Astrocyte (in vitro differentiated cells and primary cell): ENCODE results near the gene HMCN2. TPM values are rescaled to one million over a fixed set of nuclear protein-coding genes. Genes with fewer than 3 reads are reported as not detected.

ENCODE experiments used
- DNase-seq: peaks from one replicate; pipeline ENCODE4 v3.0.0-alpha.2; 2010; ENCODE audit warnings: low read depth
- FAIRE-seq: peaks from 2 replicates; lab custom pipeline; 2011; peaks lifted over from hg19 to GRCh38; lab: Jason Lieb, UNC
- H2AFZ ChIP-seq: 2 replicates; pipeline ENCODE4 v1.6.0; 2012; ENCODE audit warnings: low read depth, low read length, inconsistent platforms
- H3K27ac ChIP-seq: 2 replicates; pipeline ENCODE4 v1.5.1; 2011; ENCODE audit warnings: low read depth, low read length, inconsistent platforms
- H3K27me3 ChIP-seq: 2 replicates; pipeline ENCODE4 v1.6.0; 2011; ENCODE audit warnings: low read length, inconsistent platforms; ENCODE audit not compliant: insufficient read depth
- H3K36me3 ChIP-seq: 2 replicates; pipeline ENCODE4 v1.5.1; 2011; ENCODE audit warnings: low read length, inconsistent platforms; ENCODE audit not compliant: insufficient read depth
- H3K4me1 ChIP-seq: 2 replicates; pipeline ENCODE4 v1.5.1; 2011; ENCODE audit warnings: low read length, inconsistent platforms; ENCODE audit not compliant: insufficient read depth
- H3K4me2 ChIP-seq: 2 replicates; pipeline ENCODE4 v1.6.0; 2012; ENCODE audit warnings: low read length, inconsistent platforms
- H3K4me3 ChIP-seq: 2 replicates; pipeline ENCODE4 v1.5.1; 2011; ENCODE audit warnings: low read depth, mild to moderate bottlenecking, low read length, inconsistent platforms; ENCODE audit not compliant: insufficient read depth
- H3K79me2 ChIP-seq: 2 replicates; pipeline ENCODE4 v1.6.0; 2012; ENCODE audit warnings: mild to moderate bottlenecking, low read length, inconsistent platforms; ENCODE audit not compliant: insufficient read depth
- H3K9ac ChIP-seq: 2 replicates; pipeline ENCODE4 v1.6.0; 2012; ENCODE audit warnings: mild to moderate bottlenecking, low read length, inconsistent platforms
- H3K9me3 ChIP-seq: 2 replicates; pipeline ENCODE4 v1.5.1; 2012; ENCODE audit warnings: low read depth, mild to moderate bottlenecking, low read length, inconsistent platforms; ENCODE audit not compliant: insufficient read depth
- H4K20me1 ChIP-seq: 2 replicates; pipeline ENCODE4 v1.6.0; 2012; ENCODE audit warnings: low read length, inconsistent platforms; ENCODE audit not compliant: insufficient read depth
- H3K27ac Mint-ChIP-seq: one replicate; pipeline ENCODE4 v1.8.0; 2021; ENCODE audit warnings: mild to moderate bottlenecking, mixed read lengths; ENCODE audit not compliant: unreplicated experiment
- H3K27me3 Mint-ChIP-seq: one replicate; pipeline ENCODE4 v1.8.0; 2021; ENCODE audit warnings: low read depth, mixed read lengths; ENCODE audit not compliant: unreplicated experiment
- H3K36me3 Mint-ChIP-seq: one replicate; pipeline ENCODE4 v1.8.0; 2021; ENCODE audit warnings: low read depth, mixed read lengths; ENCODE audit not compliant: unreplicated experiment
- H3K4me1 Mint-ChIP-seq: one replicate; pipeline ENCODE4 v1.8.0; 2021; ENCODE audit warnings: low read depth, mixed read lengths; ENCODE audit not compliant: unreplicated experiment
- H3K4me3 Mint-ChIP-seq: one replicate; pipeline ENCODE4 v1.8.0; 2021; ENCODE audit warnings: mild to moderate bottlenecking, moderate library complexity, mixed read lengths; ENCODE audit not compliant: unreplicated experiment
- H3K9me3 Mint-ChIP-seq: one replicate; pipeline ENCODE4 v1.8.0; 2021; ENCODE audit warnings: mild to moderate bottlenecking, mixed read lengths; ENCODE audit not compliant: unreplicated experiment
- EZH2 ChIP-seq: IDR thresholded peaks from 2 replicates; pipeline ENCODE4 v1.6.1; 2012; ENCODE audit warnings: mild to moderate bottlenecking, low read length, inconsistent platforms; ENCODE audit not compliant: insufficient read depth
- total RNA-seq: library from RNA; stranded (reverse); gene quantifications from 2 replicates; pipeline ENCODE4 v1.2.1, GENCODE V29; 2021
- TF ChIP-seq, protein P1 (sequence below): IDR thresholded peaks from 2 replicates; pipeline ENCODE4 v1.5.1; 2011; ENCODE audit warnings: low read depth, mild to moderate bottlenecking, inconsistent platforms, low read length, moderate library complexity; ENCODE audit not compliant: insufficient read depth

Gene HMCN2
- total RNA-seq, 1 donor from 2014 or later = 1.6 TPM

DNA sequence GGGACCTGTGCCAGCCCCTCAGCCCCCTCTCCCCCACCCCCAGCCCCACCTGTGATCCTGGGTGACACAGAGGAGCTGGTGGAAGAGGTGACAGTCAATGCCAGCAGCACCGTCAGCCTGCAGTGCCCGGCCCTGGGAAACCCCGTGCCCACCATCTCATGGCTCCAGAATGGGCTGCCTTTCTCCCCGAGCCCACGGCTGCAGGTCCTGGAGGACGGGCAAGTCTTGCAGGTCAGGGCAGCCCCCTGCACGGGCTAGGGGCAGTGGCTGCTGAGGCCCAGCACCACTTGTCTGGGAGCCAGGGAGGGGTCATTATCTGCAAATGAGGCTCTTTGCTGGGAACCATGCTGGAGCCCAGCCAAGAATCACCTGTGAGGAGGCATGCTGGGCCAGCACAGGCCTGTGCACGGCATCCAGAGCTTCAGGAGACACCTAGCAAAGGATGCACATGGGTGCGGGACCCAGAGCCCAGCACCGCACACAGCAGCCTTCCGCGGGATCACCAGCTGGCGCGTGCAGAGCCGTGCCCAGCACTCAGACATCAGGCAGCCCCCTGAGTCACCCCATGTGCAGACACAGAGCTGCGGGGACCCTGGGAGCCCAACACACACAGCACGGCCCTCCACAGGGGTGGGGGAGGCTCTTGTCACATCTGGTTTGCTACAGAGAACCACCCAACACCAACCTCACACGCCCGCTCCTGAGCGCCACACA is 117.2 kb downstream of the HMCN2 start:
- Histone ChIP-seq H3K4me3 (no peak overlapping the region), H3K9me3 (no peaks in the 10 kb centered on the region), H2AFZ (no peak overlapping the region), H3K79me2 (no peaks in the 10 kb centered on the region), H3K27ac (no peak overlapping the region), H3K9ac (no peak overlapping the region), H3K27me3 (peaks cover 8% of the 10 kb centered on the region), H3K4me1 (no peaks in the 10 kb centered on the region), H3K36me3 (no peaks in the 10 kb centered on the region), H4K20me1 (no peaks in the 10 kb centered on the region), H3K4me2 (no peak overlapping the region)
- peaks cover 46% of the 10 kb centered on the region for H3K27me3 Mint-ChIP-seq
- H3K27ac Mint-ChIP-seq = no peak overlapping the region
- no peak for DNase-seq
- peaks cover 2% of the 10 kb centered on the region for H3K36me3 Mint-ChIP-seq
- FAIRE-seq = no peak
- TF ChIP-seq, protein P1, sequence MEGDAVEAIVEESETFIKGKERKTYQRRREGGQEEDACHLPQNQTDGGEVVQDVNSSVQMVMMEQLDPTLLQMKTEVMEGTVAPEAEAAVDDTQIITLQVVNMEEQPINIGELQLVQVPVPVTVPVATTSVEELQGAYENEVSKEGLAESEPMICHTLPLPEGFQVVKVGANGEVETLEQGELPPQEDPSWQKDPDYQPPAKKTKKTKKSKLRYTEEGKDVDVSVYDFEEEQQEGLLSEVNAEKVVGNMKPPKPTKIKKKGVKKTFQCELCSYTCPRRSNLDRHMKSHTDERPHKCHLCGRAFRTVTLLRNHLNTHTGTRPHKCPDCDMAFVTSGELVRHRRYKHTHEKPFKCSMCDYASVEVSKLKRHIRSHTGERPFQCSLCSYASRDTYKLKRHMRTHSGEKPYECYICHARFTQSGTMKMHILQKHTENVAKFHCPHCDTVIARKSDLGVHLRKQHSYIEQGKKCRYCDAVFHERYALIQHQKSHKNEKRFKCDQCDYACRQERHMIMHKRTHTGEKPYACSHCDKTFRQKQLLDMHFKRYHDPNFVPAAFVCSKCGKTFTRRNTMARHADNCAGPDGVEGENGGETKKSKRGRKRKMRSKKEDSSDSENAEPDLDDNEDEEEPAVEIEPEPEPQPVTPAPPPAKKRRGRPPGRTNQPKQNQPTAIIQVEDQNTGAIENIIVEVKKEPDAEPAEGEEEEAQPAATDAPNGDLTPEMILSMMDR = no peak
- no peak for TF ChIP-seq EZH2
- no peaks in the 10 kb centered on the region for H3K4me1 Mint-ChIP-seq
- no peak overlapping the region for H3K4me3 Mint-ChIP-seq
- H3K9me3 Mint-ChIP-seq = no peaks in the 10 kb centered on the region

DNA sequence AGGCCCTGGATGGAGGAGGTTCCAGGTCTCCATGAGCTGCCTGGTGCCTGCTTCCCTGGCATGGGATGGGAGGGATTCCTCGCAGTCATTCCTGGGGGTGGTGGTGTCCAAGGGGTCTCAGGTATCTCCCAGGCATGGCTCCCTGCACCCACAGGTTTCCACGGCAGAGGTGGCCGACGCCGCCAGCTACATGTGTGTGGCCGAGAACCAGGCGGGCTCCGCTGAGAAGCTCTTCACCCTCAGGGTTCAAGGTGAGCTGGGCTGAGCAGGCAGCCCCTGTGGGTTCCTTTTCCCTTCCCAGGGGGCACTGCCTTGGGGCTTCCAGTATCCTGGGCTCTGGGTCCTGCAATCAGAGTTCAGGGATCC is 117.8 kb downstream of the HMCN2 start:
- H3K27ac Mint-ChIP-seq = no peak overlapping the region
- no peak for FAIRE-seq
- H3K27me3 ChIP-seq = peaks cover 8% of the 10 kb centered on the region
- no peak overlapping the region for H2AFZ ChIP-seq
- H3K36me3 ChIP-seq = no peaks in the 10 kb centered on the region
- peaks cover 4% of the 10 kb centered on the region for H3K36me3 Mint-ChIP-seq
- no peak overlapping the region for H3K27ac ChIP-seq
- peaks cover 51% of the 10 kb centered on the region for H3K27me3 Mint-ChIP-seq
- no peaks in the 10 kb centered on the region for H4K20me1 ChIP-seq
- no peaks in the 10 kb centered on the region for H3K79me2 ChIP-seq
- TF ChIP-seq EZH2 = no peak
- H3K4me3 Mint-ChIP-seq = no peak overlapping the region
- H3K9ac ChIP-seq = no peak overlapping the region
- no peak overlapping the region for H3K4me3 ChIP-seq
- H3K4me1 Mint-ChIP-seq = no peaks in the 10 kb centered on the region
- H3K4me2 ChIP-seq = no peak overlapping the region
- DNase-seq = no peak
- H3K9me3 Mint-ChIP-seq = no peaks in the 10 kb centered on the region
- no peaks in the 10 kb centered on the region for H3K9me3 ChIP-seq
- no peaks in the 10 kb centered on the region for H3K4me1 ChIP-seq

DNA sequence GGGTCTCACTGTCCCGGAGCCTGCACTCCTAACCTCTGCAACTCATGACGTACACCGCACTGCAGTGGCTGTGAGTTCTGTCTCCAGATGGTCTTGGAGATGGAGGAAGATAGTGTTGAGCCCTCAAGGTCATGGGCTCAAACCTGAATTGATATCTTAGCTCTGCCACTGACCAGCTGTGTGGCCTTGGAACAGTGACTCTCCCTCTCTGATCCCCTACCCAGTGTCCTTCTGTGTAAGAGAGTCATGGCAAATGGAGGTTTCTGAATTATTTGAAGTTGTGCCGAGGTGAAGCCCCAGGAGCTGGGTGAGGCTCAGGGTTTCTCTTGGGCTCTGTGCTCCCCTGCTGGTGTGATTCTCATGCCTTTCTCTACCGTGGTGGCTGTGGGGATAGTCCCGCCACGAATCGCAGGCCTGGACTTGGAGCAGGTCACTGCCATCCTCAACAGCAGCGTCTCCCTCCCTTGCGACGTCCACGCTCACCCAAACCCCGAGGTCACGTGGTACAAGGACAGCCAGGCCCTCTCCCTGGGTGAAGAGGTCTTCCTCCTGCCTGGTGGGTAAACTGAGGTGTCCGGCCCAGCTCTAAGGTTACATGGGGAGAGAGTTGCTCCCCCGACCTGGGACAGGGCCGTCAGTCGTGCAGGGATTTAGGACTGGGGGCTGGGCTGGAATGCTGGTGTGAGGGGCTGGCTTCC is 118.6 kb downstream of the HMCN2 start:
- Mint-ChIP-seq H3K4me1 (no peaks in the 10 kb centered on the region), H3K27ac (no peak overlapping the region), H3K36me3 (peaks cover 4% of the 10 kb centered on the region), H3K9me3 (no peaks in the 10 kb centered on the region), H3K27me3 (peaks cover 52% of the 10 kb centered on the region), H3K4me3 (no peak overlapping the region)
- Histone ChIP-seq H3K27ac (no peak overlapping the region), H3K9ac (no peak overlapping the region), H2AFZ (no peak overlapping the region), H3K9me3 (no peaks in the 10 kb centered on the region), H3K79me2 (no peaks in the 10 kb centered on the region), H3K4me1 (no peaks in the 10 kb centered on the region), H3K4me3 (no peak overlapping the region), H3K27me3 (peaks cover 8% of the 10 kb centered on the region), H3K36me3 (no peaks in the 10 kb centered on the region), H3K4me2 (no peak overlapping the region), H4K20me1 (no peaks in the 10 kb centered on the region)
- FAIRE-seq = no peak
- no peak for DNase-seq
- TF ChIP-seq, protein P1 = no peak
- no peak for TF ChIP-seq EZH2
